Measurements from ENCODE around the gene OTOF.

The OTOF gene

DNA sequence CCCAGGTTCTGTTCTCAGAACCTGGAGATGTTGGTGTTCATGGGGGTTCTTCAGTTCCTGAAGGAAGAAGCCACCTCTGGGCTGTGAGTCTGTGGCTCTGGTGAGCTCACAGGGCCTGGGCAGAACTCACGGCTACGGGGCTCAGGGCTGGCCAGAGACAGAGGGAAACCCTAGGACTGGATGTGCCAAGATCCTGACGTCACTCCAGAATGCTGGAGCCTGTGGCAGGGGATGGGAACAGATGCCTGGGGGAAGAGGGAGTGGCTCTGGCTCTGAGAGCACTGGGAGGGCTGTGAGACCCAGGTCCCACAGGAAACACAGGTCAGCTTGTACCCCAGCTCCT lies at the start of gene OTOF:
TSS of gene OTOF (minus strand) at position 214 of the 343 bp plus-strand sequence.
- DNase-seq: no peak

DNA sequence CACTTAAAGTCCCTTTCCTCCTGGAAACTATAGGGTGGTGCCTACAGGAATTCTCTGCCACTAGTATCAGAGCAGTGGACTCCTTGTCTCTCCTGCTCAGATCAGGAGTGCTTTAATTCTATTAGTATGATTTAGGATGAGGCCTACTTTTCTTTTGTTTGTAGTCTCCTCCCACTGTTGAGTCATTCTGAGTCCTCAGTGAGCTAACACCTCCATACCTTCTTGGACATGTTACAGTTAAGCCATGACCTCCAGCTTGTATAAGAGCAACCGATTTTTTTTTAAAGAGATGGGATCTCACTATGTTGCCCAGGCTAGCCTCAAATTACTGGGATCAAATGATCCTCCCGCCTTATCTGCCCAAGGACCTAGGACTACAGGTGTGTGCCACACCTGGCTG lies 48.7 kb upstream of the OTOF start:
- DNase-seq: no peak

DNA sequence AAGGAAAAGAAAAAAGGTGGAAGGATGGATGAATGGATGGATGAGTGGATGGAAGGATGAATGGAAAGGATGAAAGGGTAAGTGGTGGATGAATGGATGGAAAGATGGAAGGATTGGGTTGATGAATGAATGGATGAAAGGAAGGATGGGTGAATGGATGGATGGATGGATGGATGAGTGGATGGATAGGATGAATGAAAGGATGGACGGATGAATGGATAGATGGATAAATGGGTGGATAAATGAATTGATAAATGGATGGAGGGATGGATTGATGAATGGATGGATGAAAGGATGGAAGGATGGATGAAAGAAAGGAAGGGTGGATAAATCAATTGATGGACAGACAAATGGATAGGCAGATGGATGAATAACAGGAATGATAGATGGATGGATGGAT lies 48.2 kb upstream of the OTOF start:
- DNase-seq: no peak

DNA sequence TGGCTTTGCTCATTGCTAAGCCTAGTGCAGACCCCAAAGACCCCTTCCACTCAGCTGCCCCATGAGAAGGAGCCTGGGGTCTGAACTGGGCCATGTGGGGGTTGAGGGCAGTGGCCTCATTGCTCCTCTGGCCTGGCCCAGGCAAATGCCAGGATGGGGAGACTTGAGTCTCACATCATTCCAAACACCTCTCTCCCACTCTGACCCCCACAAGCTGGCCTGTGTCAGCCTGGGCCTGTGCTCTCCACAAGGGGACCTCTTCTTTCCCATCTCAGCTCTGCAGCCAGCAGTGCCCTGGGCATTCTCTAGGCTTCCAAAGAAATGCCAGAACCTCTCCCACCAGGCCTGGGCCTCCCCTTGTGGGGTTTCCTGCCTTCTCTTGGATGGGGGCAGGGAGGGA lies 45.8 kb upstream of the OTOF start:
- DNase-seq: no peak

DNA sequence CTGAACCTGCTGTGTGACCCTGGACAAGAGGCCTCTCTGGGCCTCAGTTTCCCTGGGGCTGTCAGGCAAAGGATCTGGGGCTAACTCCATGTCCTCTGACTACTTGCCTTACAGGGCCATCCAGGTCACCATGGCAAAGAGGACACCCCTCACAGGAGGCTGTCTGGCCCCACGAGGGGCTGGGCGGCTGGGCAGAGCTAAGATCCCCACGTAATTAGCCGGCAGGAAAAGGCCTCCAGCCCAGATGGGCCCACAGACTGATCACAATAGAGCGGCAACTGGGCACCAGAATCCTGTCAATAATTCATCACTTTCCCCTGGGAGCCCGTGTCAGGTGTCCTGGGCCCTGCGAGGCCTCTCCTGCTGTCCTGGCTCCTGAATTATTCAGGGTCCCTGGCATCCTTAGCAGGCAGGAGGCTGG lies 44.8 kb upstream of the OTOF start:
- DNase-seq: no peak

DNA sequence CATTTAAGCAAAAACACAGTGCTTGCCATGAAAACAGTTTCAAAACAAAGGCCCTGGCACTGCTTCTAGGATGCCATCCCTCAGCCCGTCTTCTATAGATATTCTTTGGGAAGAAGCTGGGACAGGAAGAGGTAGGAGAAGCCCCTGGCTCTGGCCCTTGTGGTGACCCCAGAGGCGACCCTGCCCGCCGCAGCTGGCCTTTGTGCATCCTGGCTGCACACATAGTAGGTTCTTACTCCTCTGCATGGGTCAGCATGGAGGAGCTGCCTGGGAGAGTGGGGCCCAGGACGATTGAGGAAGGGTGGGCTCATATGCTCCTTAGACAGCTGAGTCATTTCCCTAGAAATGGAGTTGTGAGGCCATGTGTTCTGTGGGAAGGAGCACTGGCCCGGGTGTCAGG lies 44.4 kb upstream of the OTOF start:
- no peak for DNase-seq

DNA sequence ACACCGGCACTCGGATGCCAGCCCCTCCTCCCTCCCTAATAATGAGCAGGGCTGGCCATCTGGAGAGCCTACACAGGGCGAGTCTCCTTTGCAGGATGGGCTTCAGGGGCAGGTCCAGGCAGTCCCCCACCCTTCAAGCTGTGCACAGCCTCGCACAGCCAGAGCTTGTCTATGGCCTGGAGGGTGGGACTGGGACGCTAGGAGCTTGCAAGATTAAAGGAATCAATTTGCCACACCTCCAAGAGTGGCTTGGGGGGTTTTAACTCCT lies 43.9 kb upstream of the OTOF start:
- DNase-seq: no peak

DNA sequence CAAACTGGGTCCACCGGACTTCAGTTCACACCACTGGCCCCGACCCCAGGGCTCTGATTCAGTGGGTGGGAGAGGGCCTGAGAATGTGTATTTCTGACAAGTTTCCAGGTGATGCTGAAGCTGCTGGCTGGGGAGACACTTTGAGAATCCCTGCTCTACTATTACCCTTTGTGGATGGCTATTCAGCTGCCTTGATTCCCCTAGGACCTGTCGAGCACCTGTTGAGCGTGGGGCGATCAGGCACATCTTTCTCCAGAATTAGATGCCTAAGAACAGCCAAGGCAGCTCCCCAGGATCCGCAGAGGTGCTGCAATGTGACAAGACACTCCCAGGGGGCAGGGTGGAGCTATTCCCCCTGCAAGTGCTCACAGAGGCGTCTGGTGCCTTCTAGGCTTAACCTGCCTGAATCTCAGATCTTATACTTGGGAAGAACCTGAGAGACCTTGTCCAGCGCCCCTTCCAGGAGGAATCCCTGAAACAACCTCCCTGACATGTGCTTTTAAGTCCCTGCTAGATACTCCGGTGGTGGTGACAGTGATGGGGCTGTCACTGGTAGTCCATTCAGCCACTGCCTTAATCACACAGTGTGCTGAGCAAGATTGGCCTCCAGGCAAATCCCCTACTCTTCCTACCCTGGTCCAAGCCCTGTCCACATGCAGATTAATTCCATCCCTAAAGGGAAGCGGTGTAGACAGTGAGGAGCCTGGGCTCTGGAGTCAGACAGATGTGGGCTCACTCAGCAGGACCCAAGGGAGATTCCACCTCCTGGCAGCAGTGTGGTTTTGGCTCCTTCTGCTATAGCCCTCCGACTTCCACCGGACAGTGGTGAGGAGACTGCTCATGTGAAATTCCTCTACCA lies 43.4 kb upstream of the OTOF start:
- DNase-seq: no peak

DNA sequence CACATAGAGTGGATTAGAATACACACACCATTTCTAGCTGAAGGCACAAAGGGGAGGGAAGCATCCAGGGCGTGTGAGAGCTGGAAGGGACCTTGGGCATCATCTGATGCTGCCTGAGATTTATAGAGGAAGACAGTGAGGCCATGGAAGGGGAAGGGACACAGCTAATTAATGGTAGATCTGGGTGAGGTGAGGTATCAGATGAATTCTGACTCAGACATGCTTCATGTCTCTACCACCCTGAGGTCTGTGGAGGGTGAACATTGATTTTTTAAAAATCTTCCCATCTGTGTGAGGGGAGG lies 42.2 kb upstream of the OTOF start:
- no peak for DNase-seq

DNA sequence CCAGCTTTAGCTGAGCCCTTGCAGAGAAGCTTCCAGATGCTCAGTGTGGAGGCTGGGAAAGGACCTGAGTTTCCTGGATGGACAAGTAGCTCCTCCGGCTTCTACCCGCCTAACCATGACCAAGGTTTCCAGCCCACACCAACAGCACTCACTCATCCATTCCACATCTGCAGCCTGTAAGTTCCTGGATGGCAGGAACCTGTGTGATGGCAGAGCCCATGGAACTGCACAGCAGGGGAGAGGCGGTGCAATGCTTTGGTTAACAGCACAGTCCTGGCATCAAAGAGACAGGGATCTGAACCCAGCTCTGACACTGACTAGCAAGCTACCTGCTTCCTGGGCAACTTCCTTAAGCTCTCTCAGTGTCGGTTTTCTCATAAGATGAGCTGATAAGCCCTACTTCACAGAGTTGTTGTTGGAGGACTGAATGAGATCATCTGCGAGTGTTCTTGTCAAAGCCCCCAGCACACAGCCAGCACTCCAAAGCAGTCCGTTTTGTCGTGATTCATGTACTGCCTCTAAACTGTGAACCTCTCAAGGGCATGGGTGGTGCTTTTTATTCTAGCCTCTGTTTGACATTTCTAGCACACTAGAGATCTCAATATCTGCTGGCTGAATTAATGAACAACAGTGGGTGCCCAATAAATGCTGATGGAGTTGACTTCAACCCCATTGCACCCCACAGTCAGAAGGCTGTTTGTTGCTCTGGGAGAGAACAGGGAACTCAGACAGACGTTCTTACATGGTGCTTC lies 41.6 kb upstream of the OTOF start:
- DNase-seq: no peak

DNA sequence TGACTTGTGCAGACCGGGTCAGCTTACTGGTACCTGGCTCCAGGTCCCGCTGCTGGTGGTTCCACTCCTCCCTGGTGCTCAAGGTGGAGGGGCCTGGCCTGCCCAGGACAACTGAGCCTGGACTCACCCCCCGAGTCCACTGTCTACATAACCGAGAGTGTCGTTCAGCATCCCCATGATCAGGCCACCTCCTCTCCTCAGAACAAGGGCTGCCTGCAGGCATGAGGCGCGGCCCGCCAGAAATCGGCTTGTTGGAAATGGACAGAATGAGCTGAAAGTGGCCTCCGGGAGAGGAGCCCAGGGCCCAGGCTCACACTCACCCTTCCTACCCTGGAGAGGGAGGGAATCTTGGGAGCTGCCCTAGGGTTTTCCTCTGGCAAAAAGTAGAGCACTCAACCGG lies 38.9 kb upstream of the OTOF start:
- DNase-seq: no peak

DNA sequence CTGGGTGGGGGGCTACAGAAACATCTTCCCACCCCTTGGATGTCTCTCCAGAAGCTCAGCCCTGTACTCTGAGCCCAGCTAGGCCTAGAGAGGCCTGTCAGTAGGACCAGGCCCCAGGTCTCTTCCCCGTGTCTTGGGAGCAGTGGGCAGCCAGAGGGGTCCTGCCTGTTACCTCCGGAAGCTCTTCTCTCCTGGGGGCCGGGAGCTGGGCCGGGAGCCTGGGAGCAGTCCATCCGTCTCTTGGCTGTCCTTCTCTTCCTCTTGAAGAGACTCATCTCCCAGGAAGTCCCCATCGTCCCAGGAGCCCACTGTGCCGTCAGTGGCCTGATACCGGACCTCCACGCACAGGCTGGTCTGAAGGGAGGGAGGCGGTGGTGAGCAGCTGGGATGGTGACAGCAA lies 38.3 kb upstream of the OTOF start:
- no peak for DNase-seq

DNA sequence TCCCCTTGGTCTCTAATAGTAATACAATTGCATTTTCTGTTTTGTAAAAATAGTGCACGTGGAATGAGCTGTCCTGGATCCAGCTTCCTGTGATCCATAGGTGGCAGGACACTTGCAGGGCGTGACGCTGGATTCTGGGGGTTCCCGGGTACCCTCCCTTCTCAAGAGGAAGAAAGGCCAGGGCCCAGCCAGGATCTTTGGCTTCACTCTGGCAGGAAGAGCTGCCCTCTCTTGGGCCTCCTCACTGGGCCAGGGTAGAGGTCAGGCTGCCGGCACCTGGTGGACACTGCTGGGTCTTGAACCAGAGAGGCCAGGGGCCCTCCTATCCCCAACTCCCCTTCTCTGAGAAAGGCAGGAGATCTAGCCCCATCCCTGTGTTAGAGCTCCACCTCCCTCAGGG lies 37.8 kb upstream of the OTOF start:
- DNase-seq: no peak

DNA sequence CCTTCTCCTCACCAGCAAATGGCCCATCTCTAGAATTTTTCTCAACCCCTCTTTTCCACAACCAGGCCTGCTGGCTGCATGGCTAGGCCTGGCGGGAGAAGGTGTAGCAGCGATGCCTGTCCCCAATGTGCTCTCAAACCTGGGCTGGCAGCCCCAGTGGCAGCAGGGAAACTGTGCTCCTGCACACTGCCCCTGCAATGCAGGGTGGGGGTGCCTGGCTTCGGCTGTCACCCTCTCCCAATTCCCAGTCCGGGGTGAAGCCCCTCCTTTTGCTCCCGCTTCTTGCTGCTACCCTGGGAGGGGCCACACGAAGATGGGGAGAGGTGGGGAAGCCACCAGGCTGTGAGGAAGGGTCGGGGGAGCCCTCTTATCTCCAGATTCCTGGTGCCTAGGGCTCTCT lies 36.1 kb upstream of the OTOF start:
- no peak for DNase-seq

DNA sequence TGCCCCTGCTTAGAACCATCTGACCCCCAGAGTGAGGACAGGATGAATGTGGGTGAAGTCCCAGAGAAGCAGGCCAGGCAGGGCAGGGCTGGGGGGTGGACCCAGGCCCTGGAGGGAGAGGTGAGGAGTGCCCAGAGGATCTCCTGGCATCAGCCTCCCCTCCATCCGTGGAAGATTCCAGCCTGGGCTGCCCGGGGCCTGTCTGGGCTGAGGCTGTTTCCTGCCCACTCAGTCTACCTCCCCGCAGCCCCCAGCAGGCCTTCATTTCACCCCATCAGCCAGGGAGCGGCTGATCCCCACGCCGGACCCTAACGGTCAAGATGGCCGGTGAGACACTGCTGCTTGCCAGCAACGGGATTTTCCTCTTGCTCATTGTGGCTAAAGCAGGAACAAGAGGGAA lies 35.3 kb upstream of the OTOF start:
- no peak for DNase-seq

DNA sequence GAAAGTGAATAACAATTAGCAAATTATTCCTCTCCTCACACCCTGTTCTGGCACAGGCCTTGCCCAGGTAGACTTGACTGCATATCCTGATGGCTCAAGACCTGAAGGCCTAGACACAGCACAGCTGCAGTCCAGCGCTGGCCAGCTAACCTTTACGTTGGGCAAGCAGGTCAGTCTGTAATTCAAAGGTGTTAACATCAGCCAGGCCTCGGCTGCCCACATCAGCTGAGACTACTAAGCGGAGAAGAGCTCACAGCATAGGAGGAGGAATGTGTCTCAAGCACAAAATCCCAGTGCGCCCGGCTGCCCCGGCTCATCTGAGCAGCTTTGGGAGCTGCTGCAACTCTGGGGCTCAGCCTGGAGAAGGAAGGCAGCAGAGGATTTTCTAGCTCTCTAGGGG lies 33.5 kb upstream of the OTOF start:
- DNase-seq: no peak

DNA sequence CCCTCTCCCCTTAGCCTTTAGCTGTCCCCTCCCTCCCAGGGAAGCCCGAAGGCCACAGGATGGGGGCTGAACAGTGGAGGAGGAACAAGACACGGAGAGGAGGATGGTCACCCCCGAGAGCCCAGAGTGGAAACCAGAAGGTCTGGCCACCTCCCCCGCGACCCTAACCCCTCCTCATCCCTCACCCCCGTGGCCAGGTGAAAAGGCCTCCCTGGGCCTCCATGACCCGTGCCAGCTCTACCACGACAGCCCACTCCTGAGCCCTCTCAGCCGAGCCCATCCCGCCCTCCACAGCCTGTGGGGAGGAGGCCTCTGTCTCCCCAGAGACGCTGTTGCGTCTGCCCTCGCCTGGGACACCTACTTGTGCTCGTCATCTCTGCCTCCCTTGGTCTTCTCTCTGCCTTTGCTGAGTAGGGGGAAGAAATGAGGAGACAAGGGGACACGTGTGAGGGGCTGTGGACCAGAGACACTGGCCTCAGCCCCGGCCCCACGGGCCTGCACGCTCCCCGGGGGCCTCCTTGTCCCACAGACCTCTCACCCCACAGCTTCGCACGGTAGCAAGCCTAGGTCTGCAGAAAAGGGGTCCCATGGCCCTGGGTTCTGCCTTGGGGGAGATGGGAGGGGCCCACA lies 32.5 kb upstream of the OTOF start:
- no peak for DNase-seq

DNA sequence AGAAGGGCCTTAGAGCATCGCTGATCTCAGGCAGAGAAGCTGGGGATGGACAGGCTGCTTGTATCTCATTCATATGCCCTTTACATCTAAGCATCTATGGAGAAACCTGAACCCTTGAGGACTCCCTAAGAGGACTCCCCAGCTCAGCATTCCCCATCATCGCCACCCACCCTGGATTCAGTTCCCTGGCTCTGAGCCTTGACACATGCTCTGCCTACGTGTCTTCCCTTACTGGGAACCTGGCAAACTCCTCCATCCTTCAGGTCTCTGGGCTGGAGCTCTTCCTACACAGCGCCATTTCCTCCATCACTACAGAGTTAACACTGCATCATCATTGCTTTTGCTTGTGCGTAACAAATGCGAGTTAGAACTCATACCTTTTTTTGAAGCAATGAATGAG lies 31.2 kb upstream of the OTOF start:
- no peak for DNase-seq

DNA sequence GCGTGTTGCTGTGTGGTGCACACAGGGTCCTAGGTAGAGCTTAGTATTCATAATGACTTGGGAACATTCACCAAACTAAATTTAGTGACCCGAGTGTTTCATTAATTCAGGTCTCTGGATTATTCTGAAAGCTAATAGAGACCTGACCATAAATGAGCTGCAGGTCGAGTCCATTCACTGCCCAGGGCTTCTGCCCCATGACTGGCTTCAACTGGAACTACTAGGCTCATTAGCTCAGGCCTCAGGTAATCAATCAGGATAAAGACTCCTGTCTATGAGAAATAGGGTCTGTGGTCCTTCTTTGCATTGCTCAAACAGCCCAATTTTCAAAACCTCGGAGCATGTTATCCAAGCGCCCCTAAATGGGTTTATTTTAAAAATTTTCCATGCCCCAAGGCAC lies 30.0 kb upstream of the OTOF start:
- DNase-seq: no peak

DNA sequence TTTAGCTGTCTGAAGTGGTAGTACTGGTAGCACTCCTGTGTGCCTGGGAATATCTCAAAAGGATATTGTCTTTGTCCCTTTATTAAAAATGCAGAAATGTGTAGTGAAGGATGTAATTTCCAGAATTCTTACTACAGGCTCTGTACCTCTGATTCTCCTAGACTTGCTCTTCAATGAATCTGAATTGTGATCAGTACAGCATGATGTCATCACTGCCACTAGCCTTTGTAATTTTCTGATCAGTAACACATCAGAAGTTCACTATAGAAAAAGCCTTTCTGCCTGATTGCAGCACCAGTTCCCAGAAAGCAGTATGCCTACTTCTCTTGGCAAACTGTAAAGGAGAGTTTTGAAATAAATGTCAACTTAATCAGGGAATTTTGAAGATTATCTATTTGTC lies 29.2 kb upstream of the OTOF start:
- DNase-seq: no peak

DNA sequence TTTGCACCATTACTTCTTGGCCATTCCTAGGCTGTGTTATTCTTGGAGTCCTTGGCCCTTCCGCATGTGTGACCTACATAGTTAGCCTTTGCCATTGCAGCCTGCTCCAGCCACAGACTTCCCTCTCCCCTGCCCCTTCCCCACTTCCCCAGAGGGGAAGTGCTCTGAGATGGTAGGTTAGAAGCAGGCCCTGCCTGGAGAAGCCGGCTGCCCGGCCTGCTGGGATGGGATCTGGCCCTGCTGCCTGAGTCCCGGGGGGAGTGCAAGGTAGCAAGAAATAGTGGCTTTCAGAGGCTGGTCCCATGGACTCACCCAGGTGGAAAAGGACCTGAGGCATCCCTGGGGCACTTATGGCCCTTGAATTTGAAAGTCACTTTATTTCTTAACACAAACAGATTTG lies 28.4 kb upstream of the OTOF start:
- no peak for DNase-seq

DNA sequence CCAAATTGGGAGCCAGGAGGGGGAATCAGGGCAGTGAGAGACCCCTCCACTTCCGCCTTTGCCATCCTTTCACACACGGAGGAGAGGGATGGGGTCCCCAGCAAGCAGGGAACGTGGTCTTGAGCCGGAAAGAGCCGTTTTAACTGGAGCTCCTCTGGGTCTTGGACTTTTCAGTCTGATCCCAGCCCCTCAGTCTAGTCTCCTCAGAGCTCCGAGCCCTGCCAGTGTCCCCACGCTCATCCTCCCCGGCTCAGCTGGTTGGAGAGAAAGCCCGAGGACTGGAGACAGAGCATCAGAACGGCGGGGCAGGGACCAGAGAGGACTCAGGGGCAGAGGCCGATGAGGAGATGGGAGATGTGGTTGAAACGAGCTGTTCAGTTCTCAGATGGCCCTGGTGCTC lies 26.1 kb upstream of the OTOF start:
- DNase-seq: no peak

DNA sequence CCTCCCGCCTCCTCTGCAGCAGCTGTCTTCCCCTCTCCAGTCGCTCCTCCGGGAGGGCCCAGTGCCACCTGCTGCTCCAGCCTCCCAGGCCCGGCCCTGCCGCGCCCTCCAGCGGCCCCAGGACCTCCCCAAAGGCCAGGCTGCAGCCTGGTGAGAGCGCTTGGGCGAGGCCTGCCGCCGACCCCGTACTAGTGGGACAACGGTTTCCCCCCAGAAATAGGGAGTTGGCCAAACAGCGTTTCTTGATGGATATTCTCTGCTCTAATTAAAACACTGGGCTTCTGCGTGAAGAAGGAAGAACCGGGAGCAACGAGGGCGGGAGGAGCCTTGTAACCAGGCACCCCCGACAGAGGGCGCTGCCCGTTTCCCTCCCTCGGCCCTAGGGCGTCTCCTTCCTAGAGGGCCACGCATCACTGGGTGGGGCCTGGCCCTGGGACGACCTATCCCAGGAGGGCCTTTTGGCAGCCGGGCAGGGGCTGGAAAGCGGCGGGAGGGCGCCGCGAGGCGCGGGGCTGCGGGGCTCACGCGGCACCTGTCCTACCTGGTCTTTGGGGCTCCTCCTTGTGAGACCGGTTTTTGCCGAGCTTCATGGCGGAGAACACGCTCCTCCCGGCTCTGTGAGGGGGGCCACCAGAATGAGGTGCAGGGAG lies 25.4 kb upstream of the OTOF start:
- peak; percentile 93 for DNase-seq

DNA sequence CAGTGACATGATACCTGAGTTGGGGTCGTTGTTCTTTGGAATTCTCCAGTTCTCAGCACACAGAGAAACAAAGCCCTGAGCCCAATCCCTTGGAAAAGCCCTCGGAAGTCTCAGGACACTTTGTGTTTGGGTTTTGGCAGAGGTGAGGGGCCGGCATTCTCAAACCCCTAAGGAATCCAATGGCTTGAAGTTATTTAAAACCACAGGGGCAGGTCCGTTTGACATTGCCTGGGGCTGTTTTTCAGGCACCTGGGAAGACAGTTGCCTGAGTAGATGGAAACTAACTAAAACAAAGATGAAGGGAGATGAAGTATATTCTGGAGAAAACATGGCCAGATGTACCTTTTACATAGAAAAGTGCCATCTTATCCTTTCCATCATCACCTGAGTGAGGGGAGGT lies 22.5 kb upstream of the OTOF start:
- no peak for DNase-seq
